Endothelial cell (in vitro differentiated cells): ENCODE results near the gene SHD. TPM values are rescaled to one million over a fixed set of nuclear protein-coding genes. Genes with fewer than 3 reads are reported as not detected.

Experiments
- DNase-seq: peaks from one replicate; pipeline ENCODE4 v3.0.0; 2021; ENCODE audit warnings: low spot score
- H3K27ac Mint-ChIP-seq: one replicate; pipeline ENCODE4 v1.8.0; 2021; ENCODE audit warnings: mixed read lengths, inconsistent platforms; ENCODE audit not compliant: unreplicated experiment
- H3K27me3 Mint-ChIP-seq: one replicate; pipeline ENCODE4 v1.8.0; 2021; ENCODE audit warnings: mild to moderate bottlenecking, moderate library complexity, mixed read lengths, inconsistent platforms; ENCODE audit not compliant: unreplicated experiment
- H3K36me3 Mint-ChIP-seq: one replicate; pipeline ENCODE4 v1.8.0; 2021; ENCODE audit warnings: mild to moderate bottlenecking, low read depth, mixed read lengths, inconsistent platforms; ENCODE audit not compliant: unreplicated experiment
- H3K4me1 Mint-ChIP-seq: one replicate; pipeline ENCODE4 v1.8.0; 2021; ENCODE audit warnings: mild to moderate bottlenecking, mixed read lengths, inconsistent platforms; ENCODE audit not compliant: unreplicated experiment
- H3K4me3 Mint-ChIP-seq: one replicate; pipeline ENCODE4 v1.8.0; 2021; ENCODE audit warnings: mild to moderate bottlenecking, mixed read lengths, inconsistent platforms; ENCODE audit not compliant: unreplicated experiment
- H3K9me3 Mint-ChIP-seq: one replicate; pipeline ENCODE4 v1.8.0; 2021; ENCODE audit warnings: mixed read lengths, inconsistent platforms; ENCODE audit not compliant: unreplicated experiment
- total RNA-seq: library from RNA; stranded (reverse); fragmentation: NEBNext Ultra II Directional; extraction: Animal tissue kit (Norgen Biotek cat#: 25700); gene quantifications from one replicate; pipeline ENCODE4 v1.2.1, GENCODE V29; 2021; ENCODE audit not compliant: unreplicated experiment
- TF ChIP-seq, protein P1 (sequence below): fragments of 200-600 bp; sonication (generic); IDR thresholded peaks from one replicate; pipeline ENCODE4 v1.5.0; 2021; ENCODE audit warnings: antibody characterized with exemption; ENCODE audit not compliant: unreplicated experiment

The SHD gene
- total RNA-seq, 1 donor from 2014 or later: 0.90 TPM

DNA sequence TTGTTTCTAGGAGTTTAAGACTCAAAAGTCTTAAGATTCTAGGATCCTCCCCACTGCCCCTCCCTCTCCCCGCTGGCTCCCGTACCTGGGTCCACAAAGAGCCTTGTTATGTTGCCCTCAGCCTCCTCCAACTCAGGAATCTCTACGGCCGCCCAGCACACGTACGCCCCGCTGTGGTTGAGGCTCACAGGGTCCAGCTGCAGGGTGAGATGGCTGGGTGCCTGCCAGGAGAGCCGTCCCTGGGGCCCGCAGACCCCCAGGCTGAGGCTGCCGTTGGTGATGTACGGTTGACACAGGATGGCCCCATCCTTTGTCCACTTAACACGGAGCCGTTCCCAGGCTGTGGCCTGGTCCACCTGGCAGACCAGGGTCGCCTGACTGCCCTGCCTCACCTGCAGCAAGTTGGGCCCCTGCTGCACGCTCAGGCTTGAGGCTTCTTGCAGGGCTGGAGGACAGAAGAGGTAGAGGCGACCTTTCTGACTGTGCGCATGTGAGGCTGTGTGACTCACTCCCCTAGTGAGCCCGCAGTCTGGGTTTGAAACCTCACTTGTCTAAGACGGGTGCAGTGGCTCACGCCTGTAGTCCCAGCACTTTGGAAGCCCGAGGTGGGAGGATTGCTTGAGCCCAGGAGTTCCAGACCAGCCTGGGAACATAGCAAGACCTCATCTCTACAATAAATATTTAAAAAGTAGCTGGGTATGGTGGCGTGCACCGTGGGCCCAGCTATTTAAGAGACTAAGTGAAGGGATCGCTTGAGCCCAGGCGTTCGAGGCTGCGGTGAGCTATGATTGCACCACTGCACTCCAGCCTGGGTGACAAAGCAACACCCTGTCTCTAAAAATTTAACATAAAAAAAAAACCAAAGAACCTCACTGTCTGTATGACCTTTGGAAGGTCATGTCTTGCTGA, 19.1 kb downstream of the SHD start:
- Mint-ChIP-seq H3K27ac (no peak overlapping the region), H3K9me3 (no peaks in the 10 kb centered on the region), H3K27me3 (peaks cover 1% of the 10 kb centered on the region)

DNA sequence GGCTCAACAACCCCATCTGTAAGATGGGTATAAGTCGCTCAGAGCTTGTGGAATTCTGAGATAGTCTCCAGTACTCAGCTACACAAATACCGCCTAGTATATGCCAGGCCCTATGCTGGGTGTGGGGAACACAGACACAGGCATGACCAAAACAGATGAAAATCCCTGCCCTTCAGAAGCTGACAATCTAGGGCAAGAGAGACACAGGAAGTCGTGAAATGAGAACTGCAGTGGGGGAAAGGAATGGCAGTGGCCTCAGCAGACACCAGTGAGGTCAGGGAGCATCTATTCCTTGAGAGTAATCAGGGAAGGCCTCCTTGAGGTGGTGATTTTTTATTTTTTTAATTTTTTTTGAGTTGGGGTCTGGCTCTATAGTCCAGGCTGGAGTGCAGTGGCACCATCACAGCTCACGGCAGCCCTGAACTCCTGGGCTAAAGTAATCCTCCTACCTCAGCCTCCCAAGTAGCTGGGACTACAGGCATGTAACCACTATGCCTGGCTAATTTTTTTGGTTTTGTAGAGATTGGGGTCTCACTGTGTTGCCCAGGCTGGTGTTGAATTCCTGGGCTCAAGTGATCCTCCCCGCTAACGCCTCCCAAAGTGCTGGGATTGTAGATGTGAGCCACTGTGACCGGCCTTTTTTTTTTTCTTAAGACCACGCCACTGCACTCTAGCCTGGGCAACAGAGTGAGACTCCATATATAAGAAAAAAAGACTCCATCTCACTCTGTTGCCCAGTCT, 19.9 kb downstream of the SHD start:
- H3K9me3 Mint-ChIP-seq: no peaks in the 10 kb centered on the region
- H3K4me1 Mint-ChIP-seq: no peaks in the 10 kb centered on the region
- H3K27ac Mint-ChIP-seq: no peak overlapping the region
- H3K36me3 Mint-ChIP-seq: no peaks in the 10 kb centered on the region
- DNase-seq: no peak
- peaks cover 1% of the 10 kb centered on the region for H3K27me3 Mint-ChIP-seq
- TF ChIP-seq, protein P1, sequence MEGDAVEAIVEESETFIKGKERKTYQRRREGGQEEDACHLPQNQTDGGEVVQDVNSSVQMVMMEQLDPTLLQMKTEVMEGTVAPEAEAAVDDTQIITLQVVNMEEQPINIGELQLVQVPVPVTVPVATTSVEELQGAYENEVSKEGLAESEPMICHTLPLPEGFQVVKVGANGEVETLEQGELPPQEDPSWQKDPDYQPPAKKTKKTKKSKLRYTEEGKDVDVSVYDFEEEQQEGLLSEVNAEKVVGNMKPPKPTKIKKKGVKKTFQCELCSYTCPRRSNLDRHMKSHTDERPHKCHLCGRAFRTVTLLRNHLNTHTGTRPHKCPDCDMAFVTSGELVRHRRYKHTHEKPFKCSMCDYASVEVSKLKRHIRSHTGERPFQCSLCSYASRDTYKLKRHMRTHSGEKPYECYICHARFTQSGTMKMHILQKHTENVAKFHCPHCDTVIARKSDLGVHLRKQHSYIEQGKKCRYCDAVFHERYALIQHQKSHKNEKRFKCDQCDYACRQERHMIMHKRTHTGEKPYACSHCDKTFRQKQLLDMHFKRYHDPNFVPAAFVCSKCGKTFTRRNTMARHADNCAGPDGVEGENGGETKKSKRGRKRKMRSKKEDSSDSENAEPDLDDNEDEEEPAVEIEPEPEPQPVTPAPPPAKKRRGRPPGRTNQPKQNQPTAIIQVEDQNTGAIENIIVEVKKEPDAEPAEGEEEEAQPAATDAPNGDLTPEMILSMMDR: no peak
- H3K4me3 Mint-ChIP-seq: no peak overlapping the region

More for the DNA sequence above, 19.1 kb downstream of the SHD start:
- TF ChIP-seq, protein P1: no peak
- Mint-ChIP-seq H3K4me1 (no peaks in the 10 kb centered on the region), H3K4me3 (no peak overlapping the region), H3K36me3 (no peaks in the 10 kb centered on the region)
- DNase-seq: no peak

DNA sequence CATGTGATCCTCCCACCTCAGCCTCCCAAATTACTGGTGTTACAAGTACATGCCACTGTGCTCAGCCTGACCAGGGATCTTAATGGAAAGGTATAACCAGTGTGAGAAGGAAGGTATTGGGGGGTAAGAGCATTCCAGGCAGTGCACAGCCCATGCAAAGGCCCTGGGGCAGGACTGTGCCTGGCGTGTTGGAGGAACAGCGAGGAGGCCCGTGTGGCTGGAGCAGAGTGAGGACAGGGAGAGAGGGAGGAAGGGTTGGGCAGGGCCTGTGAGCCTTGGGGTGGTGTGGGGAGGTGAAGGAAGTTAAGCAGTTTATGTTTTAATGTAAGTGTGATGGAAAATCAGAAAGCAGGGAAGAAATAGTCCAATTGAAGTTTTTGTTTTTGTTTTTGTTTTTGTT, 21.5 kb downstream of the SHD start:
- H3K9me3 Mint-ChIP-seq: no peaks in the 10 kb centered on the region
- H3K36me3 Mint-ChIP-seq: no peaks in the 10 kb centered on the region
- DNase-seq: no peak
- H3K4me3 Mint-ChIP-seq: no peak overlapping the region
- TF ChIP-seq, protein P1: no peak
- peaks cover 4% of the 10 kb centered on the region for H3K27me3 Mint-ChIP-seq
- H3K27ac Mint-ChIP-seq: no peak overlapping the region
- H3K4me1 Mint-ChIP-seq: no peaks in the 10 kb centered on the region

DNA sequence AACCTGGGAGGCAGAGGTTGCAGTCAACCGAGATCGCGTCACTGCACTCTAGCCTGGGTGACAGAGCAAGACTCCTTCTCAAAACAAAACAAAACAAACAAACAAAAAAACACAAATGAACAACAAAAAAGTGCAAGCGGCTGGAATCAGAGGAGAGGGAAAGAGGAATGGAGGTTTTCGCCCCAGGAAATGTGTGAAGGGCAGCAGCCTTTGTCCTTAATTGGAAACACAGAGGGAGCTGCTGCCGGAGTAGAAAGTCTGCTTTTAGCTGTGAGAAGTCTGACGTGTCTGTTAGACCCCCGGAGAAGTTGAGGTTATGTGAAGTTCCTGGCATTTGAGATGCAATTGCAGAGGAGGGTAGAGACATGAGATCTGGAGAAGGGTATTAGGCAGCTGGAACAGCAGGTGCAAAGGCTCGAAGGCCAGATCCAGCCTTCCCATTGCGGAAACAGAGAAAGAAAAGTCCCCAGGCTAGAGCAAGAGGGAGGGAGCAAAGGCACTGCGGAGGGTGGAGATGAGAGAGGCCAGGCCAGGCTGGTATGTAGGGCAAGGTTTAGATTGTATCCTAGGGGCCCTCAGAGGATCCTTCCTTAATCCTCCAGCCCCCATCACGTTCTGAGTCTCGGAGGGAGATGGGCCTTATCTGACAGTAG, 22.6 kb downstream of the SHD start:
- peaks cover 3% of the 10 kb centered on the region for H3K36me3 Mint-ChIP-seq
- no peak for DNase-seq
- H3K4me3 Mint-ChIP-seq: no peak overlapping the region
- TF ChIP-seq, protein P1: no peak
- H3K27me3 Mint-ChIP-seq: peaks cover 4% of the 10 kb centered on the region
- no peak overlapping the region for H3K27ac Mint-ChIP-seq
- no peaks in the 10 kb centered on the region for H3K4me1 Mint-ChIP-seq
- no peaks in the 10 kb centered on the region for H3K9me3 Mint-ChIP-seq
